ENCODE data around the gene GLT1D1. TPM values are rescaled to one million over a fixed set of nuclear protein-coding genes. Genes with fewer than 3 reads are reported as not detected.

Gene GLT1D1
- total RNA-seq, 4 donors from 2014 or later: 0.60 TPM; not detected in 3

DNA sequence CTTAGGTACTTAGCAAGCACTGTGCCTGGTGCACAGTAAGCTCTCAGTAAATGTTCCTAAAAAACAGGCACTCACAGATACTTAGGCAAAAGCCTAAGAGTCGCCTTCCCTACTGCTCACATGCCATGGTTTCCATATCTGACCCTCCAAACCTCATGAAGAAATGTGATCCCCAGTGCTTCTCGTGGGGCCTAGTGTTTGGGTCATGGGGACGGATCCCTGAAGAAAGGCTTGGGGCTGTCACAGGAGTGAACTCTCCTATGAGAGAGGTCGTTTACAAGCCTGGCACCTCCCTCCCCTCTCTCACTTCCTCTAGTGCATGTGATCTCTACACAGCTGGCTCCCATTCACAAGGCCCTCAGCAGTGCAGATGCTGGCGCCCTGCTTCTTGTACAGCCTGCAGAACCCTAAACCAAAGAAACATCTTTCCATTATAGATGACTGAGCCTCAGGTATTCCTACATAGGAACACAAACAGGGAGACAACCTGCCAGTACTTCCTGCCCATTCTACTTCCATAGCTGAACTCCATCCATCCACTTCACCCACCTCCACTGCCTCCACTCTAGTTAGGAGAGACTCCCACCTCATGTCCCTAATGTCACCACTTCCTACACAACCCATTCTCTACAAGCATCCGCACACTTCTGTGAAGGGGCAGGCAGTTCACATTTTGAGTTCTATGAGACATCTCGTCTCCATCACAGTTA, 32.4 kb upstream of the GLT1D1 start:
- Histone ChIP-seq H3K36me3 (no peaks in the 10 kb centered on the region), H3K9me3 (no peaks in the 10 kb centered on the region), H3K27me3 (no peaks in the 10 kb centered on the region), H3K4me1 (peaks cover 0 to 76% (median 34%) of the 10 kb centered on the region in 4 donors), H3K4me3 (no peak overlapping the region), H3K27ac (no peak overlapping the region)
- peak in 1 of 2 donors; percentile 38 for DNase-seq (ENCODE audit: low spot score in 2 of 2)
- WGBS, 2 donors: 77 to 78% methylated on average over 7 of the region's 7 CpGs
- no peak for TF ChIP-seq POLR2A (IDR thresholded peaks at IDR 0.05)
- peak in 1 of 2 donors; percentile 34 for TF ChIP-seq EP300 (IDR thresholded peaks at IDR 0.05)

DNA sequence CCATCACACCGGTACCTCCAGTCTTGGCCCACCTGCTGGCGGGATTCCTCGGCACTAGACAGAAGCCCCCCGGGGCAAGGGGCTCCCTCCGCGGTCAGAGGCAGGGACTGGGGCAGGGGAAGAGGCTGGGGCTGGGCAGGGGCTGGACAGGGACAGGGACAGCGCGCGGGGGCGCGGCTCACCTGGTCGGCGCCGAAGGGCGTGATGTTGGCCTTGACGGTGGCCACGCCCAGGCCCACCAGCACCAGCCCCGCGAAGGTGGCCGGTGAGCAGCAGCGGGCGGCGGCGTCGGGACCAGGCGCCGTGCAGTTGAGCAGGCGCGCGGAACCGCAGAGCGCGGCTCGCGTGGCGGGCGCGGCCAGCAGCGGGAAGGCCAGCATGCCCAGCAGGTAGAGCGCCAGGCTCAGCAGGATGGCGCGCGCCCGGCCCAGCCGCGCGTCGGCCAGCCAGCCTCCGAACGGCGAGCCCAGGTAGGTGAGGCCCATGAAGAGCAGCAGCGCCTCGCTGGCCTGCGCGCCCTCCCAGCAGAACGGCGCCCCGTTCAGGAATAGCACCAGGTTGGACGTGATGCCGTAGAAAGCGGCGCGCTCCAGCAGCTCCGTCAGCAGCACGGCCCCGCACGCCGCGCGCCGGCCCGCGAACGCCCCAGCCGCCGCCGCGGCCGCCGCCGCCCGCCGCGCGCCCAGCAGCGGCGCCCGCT, 29.9 kb upstream of the GLT1D1 start:
- 0 to 1% methylated on average over 14 to 30 of the region's 88 CpGs for WGBS, 2 donors
- peaks cover 0 to 5% (median 0%) of the 10 kb centered on the region in 4 donors for H3K9me3 ChIP-seq
- H3K27ac ChIP-seq: peak overlapping the region; percentile 58 to 90 (median 74)
- DNase-seq (ENCODE audit: low spot score in 2 of 2): no peak
- H3K36me3 ChIP-seq: peaks cover 0 to 7% (median 0%) of the 10 kb centered on the region in 3 donors
- no peak for TF ChIP-seq EP300 (IDR thresholded peaks at IDR 0.05)
- TF ChIP-seq, protein P1, sequence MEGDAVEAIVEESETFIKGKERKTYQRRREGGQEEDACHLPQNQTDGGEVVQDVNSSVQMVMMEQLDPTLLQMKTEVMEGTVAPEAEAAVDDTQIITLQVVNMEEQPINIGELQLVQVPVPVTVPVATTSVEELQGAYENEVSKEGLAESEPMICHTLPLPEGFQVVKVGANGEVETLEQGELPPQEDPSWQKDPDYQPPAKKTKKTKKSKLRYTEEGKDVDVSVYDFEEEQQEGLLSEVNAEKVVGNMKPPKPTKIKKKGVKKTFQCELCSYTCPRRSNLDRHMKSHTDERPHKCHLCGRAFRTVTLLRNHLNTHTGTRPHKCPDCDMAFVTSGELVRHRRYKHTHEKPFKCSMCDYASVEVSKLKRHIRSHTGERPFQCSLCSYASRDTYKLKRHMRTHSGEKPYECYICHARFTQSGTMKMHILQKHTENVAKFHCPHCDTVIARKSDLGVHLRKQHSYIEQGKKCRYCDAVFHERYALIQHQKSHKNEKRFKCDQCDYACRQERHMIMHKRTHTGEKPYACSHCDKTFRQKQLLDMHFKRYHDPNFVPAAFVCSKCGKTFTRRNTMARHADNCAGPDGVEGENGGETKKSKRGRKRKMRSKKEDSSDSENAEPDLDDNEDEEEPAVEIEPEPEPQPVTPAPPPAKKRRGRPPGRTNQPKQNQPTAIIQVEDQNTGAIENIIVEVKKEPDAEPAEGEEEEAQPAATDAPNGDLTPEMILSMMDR (IDR thresholded peaks at IDR 0.05): no peak
- TF ChIP-seq POLR2A (IDR thresholded peaks at IDR 0.05): no peak
- H3K4me3 ChIP-seq: peak overlapping the region; percentile 80 to 100 (median 91)
- H3K4me1 ChIP-seq: peaks cover 0 to 52% (median 24%) of the 10 kb centered on the region in 4 donors
- no peaks in the 10 kb centered on the region for H3K27me3 ChIP-seq

DNA sequence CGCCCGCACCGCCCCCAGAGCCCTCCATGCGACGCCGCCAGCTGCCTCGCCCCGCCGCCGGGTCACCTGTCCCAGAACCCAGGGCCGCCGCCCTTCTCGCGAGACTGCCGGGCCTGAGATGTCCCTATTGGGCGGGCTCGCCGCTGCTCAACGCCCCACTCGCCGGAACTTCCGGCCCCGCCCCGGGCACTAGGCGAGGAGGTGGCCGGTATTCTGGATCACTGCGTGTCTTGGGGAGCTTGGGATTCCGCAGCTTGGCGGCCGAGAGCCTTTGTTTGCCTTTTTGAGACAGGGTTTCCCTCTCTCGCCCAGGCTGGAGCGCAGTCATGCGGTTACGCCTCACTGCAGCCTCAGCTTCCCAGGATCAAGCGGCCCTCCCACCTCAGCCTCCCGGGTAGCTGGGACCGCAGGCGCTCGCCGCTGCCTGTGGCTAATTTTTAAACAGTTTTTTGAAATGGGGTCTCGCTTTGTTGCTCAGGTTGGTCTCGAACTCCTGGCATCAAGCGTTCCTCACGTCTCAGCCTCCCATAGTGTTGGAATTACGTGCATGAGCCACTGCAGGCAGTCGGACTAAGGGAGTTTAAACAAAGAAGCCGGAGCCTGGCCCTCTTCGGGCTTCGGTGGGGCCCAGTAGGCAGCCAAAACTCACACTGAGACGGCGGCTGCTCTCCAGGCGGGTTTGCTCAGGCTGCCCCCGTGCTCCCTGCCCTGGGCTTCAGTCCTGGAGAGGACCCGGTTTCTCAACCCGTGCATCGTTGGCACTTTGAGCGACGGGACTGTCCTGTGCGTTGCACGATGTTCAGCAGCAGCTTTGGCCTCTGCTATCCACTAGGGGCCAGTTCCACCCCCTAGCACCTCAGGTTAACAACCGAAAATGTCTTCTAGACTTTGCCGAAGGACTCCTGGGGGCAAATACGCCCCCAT, 29.1 kb upstream of the GLT1D1 start, which contains the start of gene SLC15A4:
Gene SLC15A4 (minus strand): TSS at position 43 of the 924 bp plus-strand sequence. CDS start 15 bp downstream, at position 28.
- DNase-seq (ENCODE audit: low spot score in 2 of 2): peak; percentile 94
- peak; percentile 27 to 96 for TF ChIP-seq EP300 (IDR thresholded peaks at IDR 0.05)
- TF ChIP-seq, protein P1 (IDR thresholded peaks at IDR 0.05): no peak
- TF ChIP-seq POLR2A (IDR thresholded peaks at IDR 0.05): peak; percentile 83 to 87
- WGBS, 2 donors: 7% methylated on average over 37 to 44 of the region's 63 CpGs

DNA sequence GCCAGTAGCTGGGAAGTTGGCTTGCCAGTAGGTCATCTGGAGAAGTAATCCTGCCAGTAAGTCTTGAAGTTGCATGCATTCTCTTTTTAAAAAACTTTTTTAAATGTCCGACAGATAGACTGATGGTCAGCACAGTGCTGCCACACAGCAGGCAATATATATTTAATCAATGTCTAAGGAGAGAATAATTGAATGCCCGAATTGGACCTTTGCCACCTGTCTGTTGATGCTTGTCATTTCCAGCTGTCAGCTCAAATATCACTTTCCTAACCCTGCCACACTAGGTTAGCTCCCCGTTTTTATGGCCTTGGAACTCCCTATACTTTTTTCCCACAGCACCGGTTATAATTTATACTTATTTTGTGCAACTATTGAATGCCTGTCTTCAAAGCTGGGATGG, 27.4 kb upstream of the GLT1D1 start:
- no peaks in the 10 kb centered on the region for H3K27me3 ChIP-seq
- peaks cover 0 to 7% (median 0%) of the 10 kb centered on the region in 3 donors for H3K36me3 ChIP-seq
- peaks cover 0 to 31% (median 17%) of the 10 kb centered on the region in 4 donors for H3K4me1 ChIP-seq
- H3K4me3 ChIP-seq: no peak overlapping the region
- peaks cover 0 to 5% (median 0%) of the 10 kb centered on the region in 4 donors for H3K9me3 ChIP-seq
- H3K27ac ChIP-seq: no peak overlapping the region
- TF ChIP-seq EP300 (IDR thresholded peaks at IDR 0.05) (no peak), POLR2A (IDR thresholded peaks at IDR 0.05) (no peak)
- TF ChIP-seq, protein P1 (IDR thresholded peaks at IDR 0.05): no peak
- no peak for DNase-seq (ENCODE audit: low spot score in 2 of 2)
- 77 to 87% methylated on average over 4 of the region's 4 CpGs for WGBS, 2 donors

More for the DNA sequence above, 29.1 kb upstream of the GLT1D1 start, which contains the start of gene SLC15A4:
- Histone ChIP-seq H3K27me3 (no peaks in the 10 kb centered on the region), H3K27ac (peak within 1 kb of the TSS; percentile 58 to 90 (median 83)), H3K9me3 (peaks cover 0 to 5% (median 0%) of the 10 kb centered on the region in 4 donors), H3K4me3 (peak within 1 kb of the TSS; percentile 80 to 100 (median 91)), H3K4me1 (peaks cover 0 to 44% (median 20%) of the 10 kb centered on the region in 4 donors), H3K36me3 (peaks cover 0 to 7% (median 0%) of the 10 kb centered on the region in 3 donors)

DNA sequence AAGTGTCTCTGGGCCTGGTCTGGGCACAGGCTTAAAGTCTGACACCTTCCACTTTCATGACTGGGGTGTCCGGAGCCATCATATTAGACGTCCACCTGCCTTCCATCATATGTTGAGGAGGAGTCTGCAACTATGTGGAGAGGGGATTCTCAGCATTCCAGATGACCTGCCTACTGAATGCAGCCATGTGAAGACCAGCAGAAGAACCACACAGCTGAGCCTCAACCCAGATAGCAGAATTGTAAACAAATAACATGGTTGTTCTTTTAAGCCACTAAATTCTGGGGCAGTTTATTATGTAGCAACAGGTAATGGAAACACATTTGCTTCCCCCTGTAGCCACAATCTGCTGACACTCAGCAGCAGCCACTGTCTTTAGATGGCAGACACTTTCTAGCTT, 25.6 kb upstream of the GLT1D1 start:
- no peaks in the 10 kb centered on the region for H3K27me3 ChIP-seq
- peaks cover 0 to 7% (median 0%) of the 10 kb centered on the region in 3 donors for H3K36me3 ChIP-seq
- WGBS, 2 donors: 98 to 100% methylated on average over 2 of the region's 2 CpGs
- H3K4me3 ChIP-seq: no peak overlapping the region
- DNase-seq (ENCODE audit: low spot score in 2 of 2): no peak
- no peak for TF ChIP-seq POLR2A (IDR thresholded peaks at IDR 0.05)
- TF ChIP-seq EP300 (IDR thresholded peaks at IDR 0.05): no peak
- TF ChIP-seq, protein P1 (IDR thresholded peaks at IDR 0.05): no peak
- H3K4me1 ChIP-seq: peaks cover 0 to 12% (median 3%) of the 10 kb centered on the region in 4 donors
- H3K9me3 ChIP-seq: peaks cover 0 to 5% (median 0%) of the 10 kb centered on the region in 4 donors
- H3K27ac ChIP-seq: no peak overlapping the region
